NCI-H748 treated with DMSO at 0.1 percent for 48 hours (cell line): ENCODE measurements around the gene ZFC3H1.

Source experiments
- DNase-seq: peaks from one replicate; lab custom pipeline; 2025; lab: John Stamatoyannopoulos, UW

Gene ZFC3H1

GRCh38 chr12:71684081-71684480 is 20.4 kb upstream of the ZFC3H1 start:
- no peak for DNase-seq

GRCh38 chr12:71683633-71684032 is 20.0 kb upstream of the ZFC3H1 start:
- no peak for DNase-seq

- no peak for DNase-seq
Observed at GRCh38 chr12:71682466-71682865, 18.8 kb upstream of the ZFC3H1 start.

- no peak for DNase-seq
Observed at GRCh38 chr12:71671816-71672215, 8.2 kb upstream of the ZFC3H1 start.

GRCh38 chr12:71671311-71671710 is 7.7 kb upstream of the ZFC3H1 start:
- DNase-seq: no peak

- DNase-seq: no peak
Observed at GRCh38 chr12:71666259-71666658, 2.6 kb upstream of the ZFC3H1 start.

- no peak for DNase-seq
Observed at GRCh38 chr12:71665090-71665463, 1.4 kb upstream of the ZFC3H1 start.

- DNase-seq: no peak
Observed at GRCh38 chr12:71664411-71665089, 902 bp upstream of the ZFC3H1 start.

GRCh38 chr12:71662849-71663560 is 643 bp downstream of the ZFC3H1 start:
- peak; percentile 17 for DNase-seq

- DNase-seq: no peak
Observed at GRCh38 chr12:71661977-71662530, 1.6 kb downstream of the ZFC3H1 start.

- DNase-seq: no peak
Observed at GRCh38 chr12:71656740-71657139, 6.9 kb downstream of the ZFC3H1 start.

GRCh38 chr12:71655907-71656306 is 7.7 kb downstream of the ZFC3H1 start:
- DNase-seq: no peak

- DNase-seq: no peak
Observed at GRCh38 chr12:71655495-71655894, 8.2 kb downstream of the ZFC3H1 start.

- no peak for DNase-seq
Observed at GRCh38 chr12:71654200-71654599, 9.4 kb downstream of the ZFC3H1 start.

GRCh38 chr12:71653137-71653536 is 10.5 kb downstream of the ZFC3H1 start:
- DNase-seq: no peak

- DNase-seq: no peak
Observed at GRCh38 chr12:71652656-71653055, 11.0 kb downstream of the ZFC3H1 start.

- no peak for DNase-seq
Observed at GRCh38 chr12:71649401-71649800, 14.2 kb downstream of the ZFC3H1 start.

- no peak for DNase-seq
Observed at GRCh38 chr12:71648537-71648936, 15.1 kb downstream of the ZFC3H1 start.

- DNase-seq: no peak
Observed at GRCh38 chr12:71646512-71646911, 17.1 kb downstream of the ZFC3H1 start.

- no peak for DNase-seq
Observed at GRCh38 chr12:71645268-71645667, 18.4 kb downstream of the ZFC3H1 start.

GRCh38 chr12:71642264-71642663 is 21.4 kb downstream of the ZFC3H1 start:
- DNase-seq: no peak

- no peak for DNase-seq
Observed at GRCh38 chr12:71641390-71641789, 22.3 kb downstream of the ZFC3H1 start.

GRCh38 chr12:71640316-71640715 is 23.3 kb downstream of the ZFC3H1 start:
- DNase-seq: no peak
